ENCODE data around the gene HIRIP3.
A peak's percentile ranks its signal among the peaks of the same experiment; 100 is the strongest.

HIRIP3 gene

DNA sequence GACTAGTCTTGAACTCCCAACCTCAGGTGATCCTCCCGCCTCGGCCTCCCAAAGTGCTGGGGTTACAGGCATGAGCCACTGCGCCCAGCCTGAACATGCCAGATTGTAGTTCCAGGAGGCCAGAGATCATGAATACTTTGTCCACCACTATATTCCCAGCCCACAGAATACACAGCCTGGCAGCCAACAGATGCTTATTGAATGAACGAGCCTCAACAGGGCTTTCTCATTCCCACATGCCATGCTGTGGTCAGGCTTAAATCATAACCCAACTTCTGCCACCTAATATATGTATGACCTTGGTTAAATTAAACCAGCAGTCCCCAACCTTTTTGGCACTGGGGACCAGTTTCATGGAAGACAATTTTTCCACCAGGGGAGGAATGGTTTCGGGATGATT is 36.7 kb downstream of the HIRIP3 start:
- no peak for FAIRE-seq

DNA sequence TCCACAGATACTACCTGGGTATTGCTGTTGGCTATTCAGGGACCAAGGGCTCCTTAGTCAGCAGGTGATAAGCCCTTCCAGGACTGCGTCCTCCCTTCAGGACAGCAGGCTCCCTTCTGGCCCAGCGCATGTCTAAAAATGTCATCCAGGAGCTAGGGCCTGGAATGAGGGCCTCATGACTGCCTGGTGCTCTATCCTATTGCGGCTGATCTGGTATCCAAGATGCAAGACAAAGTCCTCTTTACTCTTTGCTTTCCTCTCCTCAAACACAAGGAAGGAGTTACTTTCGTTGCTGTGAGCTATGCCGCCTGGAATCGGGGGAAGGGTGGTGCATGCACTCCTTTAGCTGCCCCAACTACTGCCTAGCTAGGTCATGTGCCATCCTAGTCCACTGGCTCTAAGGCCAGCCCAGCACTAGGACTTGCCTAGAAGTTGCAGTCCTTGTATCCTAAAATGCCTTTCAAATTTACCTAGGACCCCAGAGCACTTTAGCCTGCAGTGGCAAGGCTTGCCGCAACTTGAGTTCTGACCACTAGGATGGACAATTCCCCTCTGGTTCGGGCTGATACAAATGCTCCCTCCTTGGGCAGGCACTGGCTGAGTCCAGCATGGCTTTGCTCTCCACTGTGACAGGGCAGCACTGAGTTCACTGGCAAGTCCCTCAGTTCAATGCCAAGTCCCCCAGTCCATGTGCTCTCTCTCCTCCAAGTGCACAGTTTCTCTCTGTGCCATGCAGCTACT is 43.6 kb downstream of the HIRIP3 start:
- FAIRE-seq = no peak

DNA sequence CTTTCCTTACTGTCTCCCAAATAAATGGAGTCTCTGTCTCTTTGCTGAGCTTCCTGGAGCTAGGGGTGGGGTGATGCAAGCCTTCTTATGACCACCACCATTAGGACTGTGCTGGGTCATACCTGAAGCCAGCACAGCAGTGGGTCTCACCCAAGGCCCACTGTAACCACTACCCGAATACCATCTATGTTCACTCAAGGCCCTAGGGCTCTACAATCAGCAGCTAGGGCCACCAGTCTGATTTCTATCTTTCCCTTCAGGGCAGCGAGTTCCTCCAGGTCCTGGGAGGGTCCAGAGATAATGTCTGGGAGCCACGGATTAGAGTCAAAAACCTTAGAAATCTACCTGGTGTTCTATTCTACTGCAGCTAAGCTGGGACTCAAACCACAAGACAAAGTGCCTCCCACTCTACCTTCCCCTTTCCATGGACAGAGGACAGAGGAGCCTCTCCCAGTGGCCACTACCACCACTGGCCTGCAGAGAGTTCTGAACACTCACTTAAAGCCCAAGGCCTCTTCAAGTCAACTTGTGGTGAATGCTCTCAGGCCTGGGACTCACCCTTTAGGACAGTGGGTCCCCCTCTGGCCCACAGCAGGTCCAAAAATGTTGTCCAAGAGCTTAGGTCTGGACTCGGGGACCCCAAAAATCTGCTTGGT is 44.5 kb downstream of the HIRIP3 start:
- FAIRE-seq = no peak

DNA sequence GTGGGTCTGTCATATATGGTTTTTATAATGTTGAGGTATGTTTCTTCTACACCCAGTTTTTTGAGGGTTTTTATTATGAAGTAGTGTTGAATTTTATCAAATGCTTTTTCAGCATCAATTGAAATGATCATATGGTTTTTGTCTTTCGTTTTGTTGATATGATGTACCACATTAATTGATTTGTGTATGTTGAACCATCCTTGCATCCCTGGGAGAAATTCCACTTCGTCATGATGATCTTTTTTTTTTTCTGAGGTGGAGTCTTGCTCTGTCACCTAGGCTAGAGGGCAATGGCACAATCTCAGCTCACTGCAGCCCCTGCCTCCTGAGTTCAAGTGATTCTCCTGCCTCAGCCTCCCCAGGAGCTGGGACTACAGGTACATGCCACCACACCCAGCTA is 47.5 kb downstream of the HIRIP3 start:
- no peak for FAIRE-seq

DNA sequence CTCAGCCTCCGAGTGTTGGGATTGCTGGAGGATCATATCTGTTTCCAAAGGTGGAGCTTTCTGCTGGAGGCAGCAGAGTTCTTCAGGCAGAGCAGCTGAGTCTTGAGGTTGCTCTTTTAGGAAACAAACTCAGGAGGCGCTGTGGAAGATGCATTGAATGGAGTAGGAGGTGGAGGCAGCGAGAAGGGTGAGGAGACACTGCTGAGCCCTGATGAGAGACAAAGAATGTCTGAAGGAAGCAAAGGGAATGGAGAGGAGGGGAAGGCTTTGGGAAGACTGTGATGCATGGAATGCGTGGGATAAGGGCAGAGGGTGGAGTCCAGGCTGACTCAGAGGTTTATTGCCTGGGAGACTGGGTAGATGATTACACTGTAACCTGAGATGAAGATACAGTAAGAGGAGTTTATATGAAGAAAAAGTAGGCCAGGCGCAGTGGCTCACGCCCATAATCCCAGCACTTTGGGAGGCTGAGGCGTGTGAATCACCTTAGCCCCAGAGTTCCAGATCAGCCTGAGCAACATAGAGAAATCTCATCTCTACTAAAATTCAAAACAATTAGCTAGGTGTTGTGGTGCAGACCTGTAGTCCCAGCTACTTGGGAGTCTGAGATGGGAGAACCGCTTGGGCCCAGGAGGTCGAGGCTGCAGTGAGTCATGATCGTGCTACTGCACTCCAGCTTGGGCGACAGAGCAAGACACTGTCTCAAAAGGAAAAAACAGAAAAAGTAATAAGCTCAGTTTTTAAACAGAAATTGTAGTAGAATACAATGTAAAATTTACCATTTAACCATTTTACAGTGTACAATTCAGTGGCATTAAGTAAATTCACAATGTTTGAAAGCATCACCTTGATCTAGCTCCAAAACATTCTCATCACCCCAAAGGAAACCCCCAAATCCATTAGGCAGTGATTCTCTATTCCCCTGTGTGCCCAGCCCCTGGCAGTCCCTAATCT is 51.3 kb downstream of the HIRIP3 start:
- peak; percentile 97 for FAIRE-seq
